HepG2 (cell line): ENCODE measurements around the gene MEI1. TPM values are rescaled to one million over a fixed set of nuclear protein-coding genes. Genes with fewer than 3 reads are reported as not detected.
A peak's percentile ranks its signal among the peaks of the same experiment; 100 is the strongest.

ENCODE experiments used
- ATM ChIP-seq: fragments of 450-650 bp; IDR thresholded peaks from 2 replicates; pipeline ENCODE4 v1.7.1; 2017; ENCODE audit warnings: mild to moderate bottlenecking, borderline replicate concordance
- BRD4 ChIP-seq: sonication (generic); formaldehyde crosslinking; IDR thresholded peaks from 2 replicates; pipeline ENCODE4 v1.4.0; 2020; ENCODE audit warnings: missing genetic modification reagents
- HNRNPLL ChIP-seq: fragments of 200-400 bp; formaldehyde crosslinking; IDR thresholded peaks from 2 replicates; pipeline ENCODE4 v1.6.1; 2017; ENCODE audit warnings: mild to moderate bottlenecking, low read depth, low read length; ENCODE audit not compliant: poor library complexity, severe bottlenecking
- MYPOP ChIP-seq: sonication (generic); formaldehyde crosslinking; IDR thresholded peaks from 2 replicates; pipeline ENCODE4 v1.8.1; 2023; ENCODE audit warnings: mild to moderate bottlenecking, moderate library complexity, missing genetic modification reagents
- POLR2A ChIP-seq, 2 experiments: IDR thresholded peaks; 2 replicates each; pipeline ENCODE4 v1.6.1; 2011; ENCODE audit warnings: low read depth in 2 of 2, low read length in 2 of 2, mild to moderate bottlenecking in 1 of 2, moderate library complexity in 1 of 2; ENCODE audit not compliant: insufficient read depth in 1 of 2
- SALL1 ChIP-seq: sonication (generic); formaldehyde crosslinking; IDR thresholded peaks from 2 replicates; pipeline ENCODE4 v1.8.0; 2022; ENCODE audit warnings: mild to moderate bottlenecking, missing genetic modification reagents
- SIX4 ChIP-seq: sonication (generic); formaldehyde crosslinking; IDR thresholded peaks from 2 replicates; pipeline ENCODE4 v1.4.0; 2020; ENCODE audit warnings: missing genetic modification reagents
- STAT5B ChIP-seq: sonication (generic); formaldehyde crosslinking; IDR thresholded peaks from 2 replicates; pipeline ENCODE4 v1.4.0; 2020; ENCODE audit warnings: missing genetic modification reagents
- TARDBP ChIP-seq: sonication (generic); formaldehyde crosslinking; IDR thresholded peaks from 2 replicates; pipeline ENCODE4 v1.8.0; 2022; ENCODE audit warnings: mild to moderate bottlenecking, missing genetic modification reagents
- TRIM24 ChIP-seq: sonication (generic); formaldehyde crosslinking; IDR thresholded peaks from 2 replicates; pipeline ENCODE4 v1.8.0; 2022; ENCODE audit warnings: mild to moderate bottlenecking, missing genetic modification reagents
- YEATS4 ChIP-seq: sonication (generic); formaldehyde crosslinking; IDR thresholded peaks from 2 replicates; pipeline ENCODE4 v1.4.0; 2020; ENCODE audit warnings: missing genetic modification reagents, borderline replicate concordance
- ZFP41 ChIP-seq: sonication (generic); formaldehyde crosslinking; IDR thresholded peaks from 2 replicates; pipeline ENCODE4 v1.4.0; 2020; ENCODE audit warnings: mild to moderate bottlenecking, missing genetic modification reagents, borderline replicate concordance
- ZFP62 ChIP-seq: sonication (generic); formaldehyde crosslinking; IDR thresholded peaks from 2 replicates; pipeline ENCODE4 v1.4.0; 2020; ENCODE audit warnings: missing genetic modification reagents
- ZNF354B ChIP-seq: sonication (generic); formaldehyde crosslinking; IDR thresholded peaks from 2 replicates; pipeline ENCODE4 v1.8.0; 2022; ENCODE audit warnings: mild to moderate bottlenecking, missing genetic modification reagents
- ZNF556 ChIP-seq: sonication (generic); formaldehyde crosslinking; IDR thresholded peaks from 2 replicates; pipeline ENCODE4 v1.4.0; 2020; ENCODE audit warnings: mild to moderate bottlenecking, missing genetic modification reagents, borderline replicate concordance
- ZNF629 ChIP-seq: sonication (generic); formaldehyde crosslinking; conservative IDR thresholded peaks from 2 replicates; pipeline ENCODE4 v1.5.0; 2020; ENCODE audit warnings: missing genetic modification reagents
- ZNF749 ChIP-seq: sonication (generic); formaldehyde crosslinking; IDR thresholded peaks from 2 replicates; pipeline ENCODE4 v1.8.0; 2022; ENCODE audit warnings: mild to moderate bottlenecking, missing genetic modification reagents, moderate library complexity, borderline replicate concordance
- ZNF777 ChIP-seq: sonication (generic); formaldehyde crosslinking; IDR thresholded peaks from 2 replicates; pipeline ENCODE4 v1.4.0; 2020; ENCODE audit warnings: missing genetic modification reagents
- ZNF780A ChIP-seq: sonication (generic); formaldehyde crosslinking; IDR thresholded peaks from 2 replicates; pipeline ENCODE4 v1.8.0; 2022; ENCODE audit warnings: mild to moderate bottlenecking, missing genetic modification reagents, moderate library complexity
- ZSCAN22 ChIP-seq: sonication (generic); formaldehyde crosslinking; IDR thresholded peaks from 2 replicates; pipeline ENCODE4 v1.4.0; 2020; ENCODE audit warnings: mild to moderate bottlenecking, missing genetic modification reagents
- polyA plus RNA-seq, 8 experiments: library from polyadenylated mRNA; depleted of rRNA in 3 of 8; stranded (reverse) in 7 of 8; unstranded in 1 of 8; fragments of >200 nt; fragmentation: Illumina TruSeq in 4 of 8; extraction: Trizol in 4 of 8; gene quantifications; 2 replicates each; pipeline versions ENCODE4 v1.2.1 to v1.2.3, GENCODE V29; 2011 to 2016; ENCODE audit warnings: low read depth in 4 of 8, missing spikeins in 1 of 8, mixed read lengths in 1 of 8; ENCODE audit not compliant: insufficient read depth in 1 of 8
- total RNA-seq, 5 experiments: library from RNA; depleted of rRNA; stranded (reverse); fragments of >200 nt; fragmentation: Illumina TruSeq; extraction: Trizol; gene quantifications; 2 replicates each; pipeline ENCODE4 v1.2.3, GENCODE V29; 2016; ENCODE audit warnings: low read depth in 1 of 5
- TF ChIP-seq, protein P1 (sequence below): sonication (generic); formaldehyde crosslinking; IDR thresholded peaks from 2 replicates; pipeline ENCODE4 v1.4.0; 2020; ENCODE audit warnings: mild to moderate bottlenecking, missing genetic modification reagents
- TF ChIP-seq, protein P2 (sequence below): sonication (generic); formaldehyde crosslinking; IDR thresholded peaks from 2 replicates; pipeline ENCODE4 v1.4.0; 2020; ENCODE audit warnings: mild to moderate bottlenecking, missing genetic modification reagents

Gene MEI1
- total and polyA plus RNA-seq, 2 of the 13 experiments (the other 11 are each of a cell fraction or from before 2014, with no cell fraction given): 0.75 to 1.9 TPM

- TF ChIP-seq, protein P1, sequence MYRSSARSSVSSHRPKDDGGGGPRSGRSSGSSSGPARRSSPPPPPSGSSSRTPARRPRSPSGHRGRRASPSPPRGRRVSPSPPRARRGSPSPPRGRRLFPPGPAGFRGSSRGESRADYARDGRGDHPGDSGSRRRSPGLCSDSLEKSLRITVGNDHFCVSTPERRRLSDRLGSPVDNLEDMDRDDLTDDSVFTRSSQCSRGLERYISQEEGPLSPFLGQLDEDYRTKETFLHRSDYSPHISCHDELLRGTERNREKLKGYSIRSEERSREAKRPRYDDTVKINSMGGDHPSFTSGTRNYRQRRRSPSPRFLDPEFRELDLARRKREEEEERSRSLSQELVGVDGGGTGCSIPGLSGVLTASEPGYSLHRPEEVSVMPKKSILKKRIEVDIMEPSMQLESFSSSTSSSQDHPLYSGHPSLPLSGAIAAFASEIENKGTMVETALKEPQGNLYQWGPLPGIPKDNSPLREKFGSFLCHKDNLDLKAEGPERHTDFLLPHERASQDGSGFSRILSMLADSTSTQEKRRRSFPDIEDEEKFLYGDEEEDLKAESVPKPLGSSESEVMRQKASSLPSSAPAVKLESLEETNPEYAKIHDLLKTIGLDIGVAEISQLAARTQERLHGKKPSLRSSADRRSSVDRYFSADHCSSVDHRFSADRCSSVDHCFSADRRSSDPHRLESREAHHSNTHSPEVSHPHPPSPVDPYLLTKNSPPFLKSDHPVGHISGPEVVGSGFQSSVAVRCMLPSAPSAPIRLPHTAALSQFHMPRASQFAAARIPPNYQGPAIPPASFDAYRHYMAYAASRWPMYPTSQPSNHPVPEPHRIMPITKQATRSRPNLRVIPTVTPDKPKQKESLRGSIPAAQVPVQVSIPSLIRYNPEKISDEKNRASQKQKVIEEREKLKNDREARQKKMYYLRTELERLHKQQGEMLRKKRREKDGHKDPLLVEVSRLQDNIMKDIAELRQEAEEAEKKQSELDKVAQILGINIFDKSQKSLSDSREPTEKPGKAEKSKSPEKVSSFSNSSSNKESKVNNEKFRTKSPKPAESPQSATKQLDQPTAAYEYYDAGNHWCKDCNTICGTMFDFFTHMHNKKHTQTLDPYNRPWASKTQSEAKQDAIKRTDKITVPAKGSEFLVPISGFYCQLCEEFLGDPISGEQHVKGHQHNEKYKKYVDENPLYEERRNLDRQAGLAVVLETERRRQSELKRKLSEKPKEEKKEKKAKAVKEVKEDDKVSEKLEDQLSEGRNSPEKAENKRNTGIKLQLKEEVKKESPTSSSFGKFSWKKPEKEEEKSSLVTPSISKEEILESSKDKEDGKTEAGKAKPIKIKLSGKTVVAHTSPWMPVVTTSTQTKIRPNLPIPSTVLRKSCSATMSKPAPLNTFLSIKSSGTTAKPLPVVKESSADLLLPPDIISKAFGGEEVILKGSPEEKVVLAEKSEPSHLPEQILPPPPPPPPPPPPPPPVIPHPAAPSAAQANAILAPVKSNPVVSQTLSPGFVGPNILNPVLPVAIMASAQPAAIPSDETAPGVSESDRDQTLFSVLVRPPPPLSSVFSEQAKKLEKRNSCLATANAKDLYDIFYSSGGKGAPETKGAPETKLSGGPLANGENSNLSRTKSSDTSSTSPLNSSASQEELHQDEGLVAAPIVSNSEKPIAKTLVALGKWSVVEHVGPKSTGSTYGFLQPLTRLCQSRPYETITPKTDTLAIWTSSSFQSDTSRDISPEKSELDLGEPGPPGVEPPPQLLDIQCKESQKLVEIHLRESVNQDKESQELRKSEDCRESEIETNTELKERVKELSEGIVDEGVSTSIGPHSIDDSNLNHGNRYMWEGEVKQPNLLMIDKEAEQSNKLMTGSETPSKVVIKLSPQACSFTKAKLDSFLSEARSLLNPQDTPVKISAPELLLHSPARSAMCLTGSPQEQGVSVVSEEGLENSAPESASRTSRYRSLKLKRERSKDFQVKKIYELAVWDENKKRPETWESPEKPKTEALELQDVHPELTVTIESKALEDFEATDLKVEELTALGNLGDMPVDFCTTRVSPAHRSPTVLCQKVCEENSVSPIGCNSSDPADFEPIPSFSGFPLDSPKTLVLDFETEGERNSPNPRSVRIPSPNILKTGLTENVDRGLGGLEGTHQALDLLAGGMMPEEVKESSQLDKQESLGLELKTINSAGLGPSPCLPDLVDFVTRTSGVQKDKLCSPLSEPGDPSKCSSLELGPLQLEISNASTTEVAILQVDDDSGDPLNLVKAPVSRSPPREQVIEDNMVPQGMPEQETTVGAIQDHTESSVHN (CRISPR knock-in tag): no peak
- TF ChIP-seq, protein P2, sequence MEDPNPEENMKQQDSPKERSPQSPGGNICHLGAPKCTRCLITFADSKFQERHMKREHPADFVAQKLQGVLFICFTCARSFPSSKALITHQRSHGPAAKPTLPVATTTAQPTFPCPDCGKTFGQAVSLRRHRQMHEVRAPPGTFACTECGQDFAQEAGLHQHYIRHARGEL (CRISPR knock-in tag): peak; percentile 70; the same call in 1 of the 2 replicates
- no peak for TF ChIP-seq ZFP41 (CRISPR knock-in tag)
- TF ChIP-seq ZNF780A (CRISPR knock-in tag): no peak
- no peak for TF ChIP-seq SIX4 (CRISPR knock-in tag)
- no peak for TF ChIP-seq ZSCAN22
- no peak for TF ChIP-seq ZNF629
- peak; percentile 66 for TF ChIP-seq YEATS4 (CRISPR knock-in tag)
- no peak; the same call in 1 of the 2 replicates for TF ChIP-seq BRD4
- TF ChIP-seq SALL1: peak; percentile 19
- TF ChIP-seq TRIM24 (CRISPR knock-in tag): no peak
- TF ChIP-seq ZFP62 (CRISPR knock-in tag): no peak
- TF ChIP-seq ZNF749 (CRISPR knock-in tag): peak; percentile 69; the same call in 1 of the 2 replicates
- no peak for TF ChIP-seq TARDBP
- TF ChIP-seq MYPOP (CRISPR knock-in tag): 0 out of 2 replicates have a peak, but pooled peaks have one; percentile 6
- TF ChIP-seq HNRNPLL: peak; percentile 1
- peak; percentile 87; the same call in 1 of the 2 replicates for TF ChIP-seq ZNF777
- TF ChIP-seq STAT5B (CRISPR knock-in tag): no peak
- TF ChIP-seq ATM: no peak
- TF ChIP-seq ZNF354B: no peak
- no peak for TF ChIP-seq ZNF556 (CRISPR knock-in tag)
- TF ChIP-seq POLR2A (IDR thresholded peaks at IDR 0.05; ENCODE audit: insufficient read depth in 1 of 2, low read depth in 2 of 2, low read length in 2 of 2): 0 out of 4 replicates have a peak, but pooled peaks of 1 of the 2 experiments have one; percentile 25
Observed at GRCh38 chr22:41833369-41834004, 134.2 kb downstream of the MEI1 start (continued).
